Panc1 (cell line): ENCODE data around the gene RPL26. TPM values are rescaled to one million over a fixed set of nuclear protein-coding genes. Genes with fewer than 3 reads are reported as not detected.

Experiments
- ATAC-seq: fragments of 200-7000 bp; cut with Tn5 transposase; 2 replicates; pipeline ENCODE4 v1.9.1; 2020; ENCODE audit warnings: mild to moderate bottlenecking, moderate library complexity
- BruUV-seq: library from RNA; stranded (reverse); fragments of 400-500 nt; replicated peaks from 2 replicates; lab custom pipeline; 2021; lab: Mats Ljungman, UMichigan
- CTCF ChIA-PET: fragments of 300-600 bp; sonication (Branson Sonifier 250); formaldehyde crosslinking; loops from one replicate; lab custom pipeline; 2022; ENCODE audit warnings: antibody characterized with exemption; lab: Charles Lee
- POLR2A ChIA-PET: fragments of 300-600 bp; sonication (Branson Sonifier 250); formaldehyde crosslinking; loops from one replicate; lab custom pipeline; 2022; ENCODE audit warnings: antibody characterized with exemption; lab: Charles Lee
- DNase-seq: peaks from one replicate; pipeline ENCODE4 v3.0.0-alpha.2; 2010; ENCODE audit warnings: low read depth, low spot score
- H3K27ac ChIP-seq: 2 replicates; pipeline ENCODE4 v1.5.1; 2011; ENCODE audit warnings: mild to moderate bottlenecking, low read length, inconsistent platforms
- H3K27me3 ChIP-seq: fragments of 200-500 bp; sonication (Bioruptor generic); 2 replicates; pipeline ENCODE4 v1.6.0; 2014; ENCODE audit warnings: low read length, inconsistent platforms; ENCODE audit not compliant: control insufficient read depth, insufficient read depth
- H3K36me3 ChIP-seq: fragments of 200-500 bp; sonication (Bioruptor generic); 2 replicates; pipeline ENCODE4 v1.5.1; 2014; ENCODE audit warnings: inconsistent platforms, mild to moderate bottlenecking, low read length, moderate library complexity; ENCODE audit not compliant: control insufficient read depth, insufficient read depth
- H3K4me1 ChIP-seq: 2 replicates; pipeline ENCODE4 v1.5.1; 2011; ENCODE audit warnings: inconsistent platforms, mild to moderate bottlenecking, low read length, moderate library complexity; ENCODE audit not compliant: control insufficient read depth, insufficient read depth
- H3K4me3 ChIP-seq, 2 experiments: 2 replicates each; pipeline ENCODE4 v1.5.1; 2011 to 2012; ENCODE audit warnings: low read depth in 2 of 2, low read length in 2 of 2, mild to moderate bottlenecking in 2 of 2, inconsistent platforms in 1 of 2, moderate library complexity in 1 of 2
- H3K9me3 ChIP-seq: fragments of 200-500 bp; sonication (Bioruptor generic); 2 replicates; pipeline ENCODE4 v1.5.1; 2014; ENCODE audit warnings: low read depth, mild to moderate bottlenecking, inconsistent platforms, low read length, moderate library complexity; ENCODE audit not compliant: control insufficient read depth, insufficient read depth
- CTCF ChIP-seq: fragments of 450-650 bp; IDR thresholded peaks from 2 replicates; pipeline ENCODE4 v1.5.1; 2017; ENCODE audit warnings: mild to moderate bottlenecking
- POLR2AphosphoS5 ChIP-seq: IDR thresholded peaks from 2 replicates; pipeline ENCODE4 v1.6.1; 2012; ENCODE audit warnings: mild to moderate bottlenecking, low read depth, low read length, moderate library complexity
- SIN3A ChIP-seq: IDR thresholded peaks from 2 replicates; pipeline ENCODE4 v1.6.1; 2012; ENCODE audit warnings: low read depth, mild to moderate bottlenecking, low read length, moderate library complexity, borderline replicate concordance; ENCODE audit not compliant: insufficient read depth
- TCF7L2 ChIP-seq: IDR thresholded peaks from 2 replicates; pipeline ENCODE4 v1.6.1; 2011; ENCODE audit warnings: mild to moderate bottlenecking, low read depth, low read length, inconsistent platforms
- in situ Hi-C: cut with HindIII; loops from 2 replicates; pipeline ENCODE4 v1.10.0; 2016; ENCODE audit warnings: low sequenced_read_pairs, low pct_unique_long_range_greater_than_20kb
- intact Hi-C: fragments of 100-400 bp; cut with micrococcal nuclease; formaldehyde crosslinking; loops from one replicate; pipeline ENCODE4 v1.10.0; 2022; ENCODE audit not compliant: unreplicated experiment
- total RNA-seq: library from RNA; stranded (reverse); gene quantifications from one replicate; pipeline ENCODE4 v1.2.1, GENCODE V29; 2021; ENCODE audit not compliant: unreplicated experiment
- TF ChIP-seq, protein P1 (sequence below), 2 experiments: IDR thresholded peaks; 2 replicates each; pipeline ENCODE4 v1.6.1; 2011 to 2012; ENCODE audit warnings: low read depth in 2 of 2, control low read depth in 1 of 2, low read length in 1 of 2, mild to moderate bottlenecking in 1 of 2, moderate library complexity in 1 of 2; ENCODE audit not compliant: insufficient read depth in 1 of 2

Gene RPL26
- total RNA-seq, 1 experiment from 2014 or later: 865 TPM

DNA sequence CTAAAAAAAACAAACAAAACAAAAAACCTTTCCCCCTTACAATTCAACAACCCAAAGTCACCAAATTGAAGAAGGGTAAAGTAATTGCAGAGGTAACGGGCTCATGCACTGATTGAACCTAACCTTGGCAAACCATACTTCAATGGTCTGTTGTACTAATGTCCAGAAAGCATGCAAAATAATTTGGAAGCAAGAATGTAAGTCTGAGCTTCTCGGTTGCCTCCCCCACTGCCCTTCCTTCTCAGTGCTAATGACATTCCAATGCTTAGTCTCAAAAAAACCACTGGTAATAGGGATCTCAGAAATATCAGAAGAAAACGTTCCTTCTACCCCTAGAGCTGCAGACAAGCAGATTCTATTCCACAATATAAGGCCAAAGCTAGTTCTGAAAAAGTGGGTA, 22.2 kb downstream of the RPL26 start:
- Histone ChIP-seq H3K27ac (no peak overlapping the region), H3K27me3 (no peaks in the 10 kb centered on the region), H3K4me1 (no peaks in the 10 kb centered on the region), H3K9me3 (no peaks in the 10 kb centered on the region), H3K36me3 (no peaks in the 10 kb centered on the region), H3K4me3 (no peak overlapping the region)
- DNase-seq (no peak), ATAC-seq (no peak)
- BruUV-seq: no TSS peak
- ChIA-PET CTCF (no interaction called here), POLR2A (no interaction called here)
- in situ Hi-C loops (no loop called here), intact Hi-C loops (no loop called here)
- TF ChIP-seq SIN3A: no peak
- TF ChIP-seq CTCF: no peak
- TF ChIP-seq, protein P1, sequence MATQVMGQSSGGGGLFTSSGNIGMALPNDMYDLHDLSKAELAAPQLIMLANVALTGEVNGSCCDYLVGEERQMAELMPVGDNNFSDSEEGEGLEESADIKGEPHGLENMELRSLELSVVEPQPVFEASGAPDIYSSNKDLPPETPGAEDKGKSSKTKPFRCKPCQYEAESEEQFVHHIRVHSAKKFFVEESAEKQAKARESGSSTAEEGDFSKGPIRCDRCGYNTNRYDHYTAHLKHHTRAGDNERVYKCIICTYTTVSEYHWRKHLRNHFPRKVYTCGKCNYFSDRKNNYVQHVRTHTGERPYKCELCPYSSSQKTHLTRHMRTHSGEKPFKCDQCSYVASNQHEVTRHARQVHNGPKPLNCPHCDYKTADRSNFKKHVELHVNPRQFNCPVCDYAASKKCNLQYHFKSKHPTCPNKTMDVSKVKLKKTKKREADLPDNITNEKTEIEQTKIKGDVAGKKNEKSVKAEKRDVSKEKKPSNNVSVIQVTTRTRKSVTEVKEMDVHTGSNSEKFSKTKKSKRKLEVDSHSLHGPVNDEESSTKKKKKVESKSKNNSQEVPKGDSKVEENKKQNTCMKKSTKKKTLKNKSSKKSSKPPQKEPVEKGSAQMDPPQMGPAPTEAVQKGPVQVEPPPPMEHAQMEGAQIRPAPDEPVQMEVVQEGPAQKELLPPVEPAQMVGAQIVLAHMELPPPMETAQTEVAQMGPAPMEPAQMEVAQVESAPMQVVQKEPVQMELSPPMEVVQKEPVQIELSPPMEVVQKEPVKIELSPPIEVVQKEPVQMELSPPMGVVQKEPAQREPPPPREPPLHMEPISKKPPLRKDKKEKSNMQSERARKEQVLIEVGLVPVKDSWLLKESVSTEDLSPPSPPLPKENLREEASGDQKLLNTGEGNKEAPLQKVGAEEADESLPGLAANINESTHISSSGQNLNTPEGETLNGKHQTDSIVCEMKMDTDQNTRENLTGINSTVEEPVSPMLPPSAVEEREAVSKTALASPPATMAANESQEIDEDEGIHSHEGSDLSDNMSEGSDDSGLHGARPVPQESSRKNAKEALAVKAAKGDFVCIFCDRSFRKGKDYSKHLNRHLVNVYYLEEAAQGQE (IDR thresholded peaks at IDR 0.05; ENCODE audit: insufficient read depth in 1 of 2, low read depth in 2 of 2, low read length in 1 of 2): no peak
- no peak for TF ChIP-seq TCF7L2
- no peak for TF ChIP-seq POLR2AphosphoS5

DNA sequence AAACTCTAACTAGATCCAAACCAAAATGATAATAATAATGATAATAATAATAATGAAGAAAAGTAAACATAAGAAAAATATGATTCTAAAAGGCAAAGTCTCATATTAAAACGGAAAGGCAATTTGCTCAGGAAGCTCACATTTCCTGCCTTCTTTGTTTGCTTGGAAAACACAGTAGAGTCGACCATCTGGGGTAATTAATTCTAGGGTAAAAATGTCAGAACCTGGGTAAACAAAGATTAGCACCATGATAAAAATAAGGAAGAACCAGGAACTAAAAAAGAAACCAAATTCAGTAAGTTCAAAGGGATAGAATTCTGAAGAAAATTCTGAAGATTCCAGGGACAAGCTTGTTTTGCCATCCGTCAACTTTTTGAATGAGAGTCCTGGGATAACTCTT, 22.7 kb downstream of the RPL26 start:
- H3K4me3 ChIP-seq: no peak overlapping the region
- ATAC-seq: no peak
- in situ Hi-C loops: no loop called here
- intact Hi-C loops: no loop called here
- H3K27ac ChIP-seq: no peak overlapping the region
- no peaks in the 10 kb centered on the region for H3K4me1 ChIP-seq
- no peaks in the 10 kb centered on the region for H3K27me3 ChIP-seq
- CTCF ChIA-PET: no interaction called here
- H3K36me3 ChIP-seq: no peaks in the 10 kb centered on the region
- TF ChIP-seq POLR2AphosphoS5 (no peak), TCF7L2 (no peak), CTCF (no peak), SIN3A (no peak)
- TF ChIP-seq, protein P1 (IDR thresholded peaks at IDR 0.05; ENCODE audit: insufficient read depth in 1 of 2, low read depth in 2 of 2, low read length in 1 of 2): no peak
- POLR2A ChIA-PET: no interaction called here
- no peaks in the 10 kb centered on the region for H3K9me3 ChIP-seq
- no peak for DNase-seq
- BruUV-seq: no TSS peak
